GM18909 (cell line): ENCODE measurements around the gene DNAJB1.
A peak's percentile ranks its signal among the peaks of the same experiment; 100 is the strongest.
"Not testable (repeated sequence)": the region's sequence is repeated elsewhere in the genome, so short reads cannot be mapped to it uniquely, and the experiment has no call there.

Source experiments
- ATAC-seq: cut with Tn5 transposase; IDR thresholded peaks from one replicate; pipeline ENCODE4 v1.9.1; 2021; ENCODE audit warnings: mild to moderate bottlenecking; ENCODE audit not compliant: unreplicated experiment, poor library complexity

The DNAJB1 gene

DNA sequence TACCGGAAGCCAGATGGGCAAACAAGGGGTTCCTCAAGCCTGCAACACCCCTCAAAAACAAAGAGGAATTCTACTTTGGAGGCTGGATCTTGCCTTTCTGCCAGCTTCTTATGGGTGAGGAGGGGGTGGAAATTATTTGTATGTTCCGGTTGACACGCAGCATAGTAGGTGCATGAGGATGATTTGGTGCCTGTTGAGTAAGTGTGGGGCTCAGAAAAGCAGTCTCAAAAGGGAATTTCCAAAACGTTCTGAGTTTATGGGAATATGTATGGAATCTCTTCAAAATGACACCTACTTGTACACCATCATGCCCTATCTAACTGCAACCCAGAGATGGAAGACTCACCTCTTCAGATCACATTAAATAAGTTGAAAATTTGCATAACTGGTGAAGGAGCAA lies 8.2 kb upstream of the DNAJB1 start:
- ATAC-seq: no peak

DNA sequence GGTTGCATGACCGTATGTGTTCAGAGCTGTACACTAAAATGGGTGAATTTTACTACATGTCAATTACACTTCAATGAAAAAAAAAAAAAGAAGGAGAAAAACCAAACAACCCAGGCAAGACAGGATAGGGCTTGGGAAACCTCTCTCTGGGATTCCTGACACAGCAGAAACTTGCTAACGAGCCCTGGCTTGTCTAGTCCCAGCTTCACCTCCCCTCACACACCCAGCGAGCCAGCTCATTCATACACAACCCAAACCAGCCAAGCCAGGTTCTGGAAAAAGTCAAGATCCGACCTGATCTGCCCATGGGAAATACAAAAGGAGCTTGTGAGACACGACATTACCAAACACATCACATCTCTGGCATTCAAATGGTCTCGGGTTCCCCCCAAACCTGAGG lies 7.5 kb upstream of the DNAJB1 start:
- no peak for ATAC-seq

- no peak for ATAC-seq
These were observed 2.3 kb upstream of the DNAJB1 start for GRCh38 chr19:14520543-14520942.

GRCh38 chr19:14519860-14520407 lies 1.7 kb upstream of the DNAJB1 start:
- ATAC-seq: no peak

- no peak for ATAC-seq
These were observed 1.2 kb upstream of the DNAJB1 start for GRCh38 chr19:14519245-14519859.

GRCh38 chr19:14517446-14517839 lies 754 bp downstream of the DNAJB1 start:
- ATAC-seq: peak; percentile 2

GRCh38 chr19:14516746-14517438 lies 1.3 kb downstream of the DNAJB1 start:
- no peak for ATAC-seq

GRCh38 chr19:14516048-14516534 lies 2.1 kb downstream of the DNAJB1 start:
- ATAC-seq: no peak

DNA sequence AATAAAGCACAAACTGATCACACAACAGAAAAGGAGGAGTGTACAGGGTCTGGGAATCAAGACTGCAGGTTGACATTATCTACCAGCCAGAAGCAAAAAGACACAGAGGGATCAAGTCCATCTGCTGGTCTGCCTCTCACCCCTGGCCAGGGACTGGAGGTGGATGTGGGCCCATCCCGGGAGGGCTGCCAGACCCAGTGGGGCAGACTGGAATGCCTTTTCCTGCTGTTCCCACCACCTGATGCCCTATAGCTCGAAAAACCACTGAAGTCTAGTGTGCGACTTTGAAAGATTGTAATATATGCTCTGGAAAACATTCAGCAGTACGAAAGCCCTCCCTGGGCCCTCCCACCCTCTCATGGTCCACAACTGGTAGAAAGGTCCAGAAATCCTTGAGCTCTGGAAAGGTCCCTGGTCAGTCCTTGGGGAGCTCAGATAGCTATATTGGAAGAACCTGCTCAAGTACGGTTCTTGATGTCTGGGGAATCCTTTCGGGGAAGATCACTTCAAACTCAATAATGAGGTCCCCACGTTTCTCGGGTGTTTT lies 2.6 kb downstream of the DNAJB1 start:
- no peak for ATAC-seq

- no peak for ATAC-seq
These were observed 3.9 kb downstream of the DNAJB1 start for GRCh38 chr19:14514215-14514863.

DNA sequence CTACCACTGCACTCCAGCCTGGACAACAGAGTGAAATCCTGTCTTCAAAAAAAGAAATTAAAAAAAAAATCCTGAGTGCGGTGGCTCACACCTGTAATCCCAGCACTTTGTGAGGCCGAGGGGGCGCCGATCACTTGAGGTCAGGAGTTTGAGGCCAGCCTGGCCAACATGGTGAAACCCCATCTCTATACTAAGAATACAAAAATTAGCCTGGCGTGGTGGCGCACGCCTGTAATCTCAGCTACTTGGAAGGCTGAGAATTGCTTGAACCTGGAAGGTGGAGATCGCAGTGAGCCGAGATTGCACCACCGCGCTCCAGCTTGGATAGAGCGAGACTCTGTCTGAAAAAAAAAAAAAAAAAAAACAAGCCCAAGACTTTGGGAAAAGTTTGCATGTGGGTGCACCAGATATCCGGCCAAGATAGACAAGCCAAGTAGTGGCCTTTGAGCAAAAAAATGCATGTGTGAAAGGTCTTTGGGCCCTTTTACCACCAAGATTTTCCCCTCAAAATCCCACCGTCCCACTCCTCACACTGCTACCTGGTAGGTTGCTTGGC lies 5.7 kb downstream of the DNAJB1 start:
- ATAC-seq: no peak

- no peak for ATAC-seq
These were observed 7.0 kb downstream of the DNAJB1 start for GRCh38 chr19:14511229-14511593.

DNA sequence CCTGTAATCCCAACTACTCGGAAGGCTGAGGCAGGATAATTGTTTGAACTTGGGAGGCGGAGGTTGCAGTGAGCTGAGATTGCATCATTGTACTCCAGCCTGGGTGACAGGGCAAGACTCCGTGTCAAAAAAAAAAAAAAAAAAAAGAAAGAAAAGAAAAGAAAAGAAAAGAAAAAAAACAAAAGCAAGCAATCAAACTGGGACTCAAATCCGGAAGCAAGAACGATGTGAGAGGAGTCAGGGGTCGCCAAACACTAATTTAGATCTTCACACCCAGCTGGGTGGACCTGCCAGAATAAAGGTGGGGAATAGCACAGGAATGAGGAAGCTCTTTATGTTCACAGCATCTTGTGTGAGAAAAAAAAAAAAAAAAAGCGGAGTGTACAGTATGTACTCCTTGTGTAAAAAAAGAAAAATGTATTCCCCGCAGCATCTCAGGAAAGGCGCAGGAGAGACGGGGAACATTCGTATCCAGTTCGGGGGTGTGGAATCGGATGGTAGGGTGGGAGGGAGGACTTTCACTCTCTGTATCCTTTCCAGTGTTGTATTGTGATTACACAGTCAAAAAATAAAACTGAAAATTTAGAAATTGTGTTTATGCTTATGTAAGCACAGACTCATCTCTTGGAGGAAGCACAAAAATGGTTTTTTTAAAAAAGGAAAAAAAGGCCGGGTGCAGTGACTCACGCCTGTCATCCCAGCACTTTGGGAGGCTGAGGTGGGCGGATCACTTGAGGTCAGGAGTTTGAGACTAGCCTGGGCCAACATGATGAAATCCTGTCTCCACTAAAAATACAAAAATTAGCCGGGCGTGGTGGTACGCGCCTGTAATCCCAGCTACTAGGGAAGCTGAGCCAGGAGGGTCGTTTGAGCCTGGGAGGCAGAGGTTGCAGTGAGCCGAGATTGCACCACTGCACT lies 7.6 kb downstream of the DNAJB1 start:
- no peak for ATAC-seq

DNA sequence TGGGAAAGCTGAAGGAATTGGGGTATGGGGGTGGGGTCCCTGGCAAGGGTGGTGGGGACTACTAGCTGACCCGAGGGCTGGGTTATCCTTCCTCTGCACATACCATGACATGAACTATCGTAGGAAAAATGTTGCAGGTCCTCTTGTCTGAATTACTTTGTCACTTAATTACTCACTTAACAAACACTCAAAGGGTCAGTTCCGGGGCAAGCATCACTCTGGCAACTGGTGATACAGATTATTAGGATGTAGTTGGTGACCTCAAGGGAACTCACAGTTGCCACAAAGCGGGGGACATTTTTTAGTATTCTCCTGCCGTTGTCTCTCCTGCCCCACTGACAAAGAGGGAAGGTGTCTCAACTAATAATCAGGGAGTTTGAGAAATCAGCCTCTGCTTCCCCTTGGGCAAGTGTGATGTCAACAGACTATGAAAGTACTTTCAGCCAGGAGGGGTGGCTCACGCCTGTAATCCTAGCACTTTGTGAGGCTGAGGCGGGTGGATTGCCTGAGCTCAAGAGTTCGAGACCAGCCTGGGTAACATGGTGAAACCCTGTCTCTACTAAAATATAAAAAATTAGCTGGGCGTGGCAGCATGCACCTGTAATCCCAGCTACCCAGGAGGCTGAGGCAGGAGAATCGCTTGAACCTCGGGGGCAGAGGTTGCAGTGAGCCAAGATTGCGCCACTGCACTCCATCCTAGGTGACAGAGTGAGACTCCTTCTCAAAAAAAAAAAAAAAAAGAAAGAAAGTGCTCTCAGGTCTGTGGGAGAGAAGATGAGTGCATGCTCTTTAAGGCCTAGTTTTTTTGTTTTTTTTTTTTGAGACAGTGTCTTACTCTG lies 10.3 kb downstream of the DNAJB1 start:
- ATAC-seq: no peak

- no peak for ATAC-seq
These were observed 12.5 kb downstream of the DNAJB1 start for GRCh38 chr19:14505488-14506239.

DNA sequence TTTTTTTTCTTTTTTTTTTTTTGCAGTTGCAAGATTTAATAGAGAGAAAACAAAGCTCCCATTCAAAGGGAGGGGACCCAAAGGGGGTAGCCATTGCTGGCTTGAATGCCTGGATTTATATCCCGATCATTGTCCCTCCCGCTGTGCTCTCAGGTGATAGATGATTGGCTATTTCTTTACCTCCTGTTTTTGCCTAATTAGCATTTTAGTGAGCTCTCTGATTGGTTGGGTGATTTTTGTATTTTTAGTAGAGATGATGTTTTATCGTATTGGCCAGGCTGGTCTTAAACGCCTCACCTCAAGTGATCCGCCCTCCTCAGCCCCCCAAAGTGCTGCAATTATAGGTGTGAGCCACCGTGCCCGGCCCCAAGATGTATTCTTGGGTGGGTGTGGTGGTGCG lies 13.6 kb downstream of the DNAJB1 start:
- ATAC-seq: not testable (repeated sequence)

DNA sequence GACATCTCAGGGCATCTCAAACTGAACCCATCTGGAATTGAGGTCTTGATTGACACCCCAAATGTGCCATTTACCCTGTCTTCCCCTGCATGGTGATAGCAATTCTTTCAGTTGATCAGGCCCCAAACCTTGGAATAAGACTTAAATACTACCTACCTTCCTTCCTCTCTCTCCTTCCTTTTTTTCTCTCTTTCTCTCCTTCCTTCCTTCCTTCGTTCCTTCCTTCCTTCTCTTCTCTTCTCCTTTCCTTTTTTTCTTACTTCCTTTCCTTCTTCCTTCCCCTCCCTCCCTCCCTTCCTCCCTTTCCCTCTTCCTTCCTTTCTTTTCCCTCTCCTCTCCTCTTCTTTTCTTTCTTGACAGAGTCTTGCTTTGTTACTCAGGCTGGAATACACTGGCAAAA lies 14.9 kb downstream of the DNAJB1 start:
- no peak for ATAC-seq
